ENCODE results near the gene SLC22A2. TPM values are rescaled to one million over a fixed set of nuclear protein-coding genes. Genes with fewer than 3 reads are reported as not detected.

The SLC22A2 gene
- total RNA-seq, 4 donors from 2014 or later = not detected

DNA sequence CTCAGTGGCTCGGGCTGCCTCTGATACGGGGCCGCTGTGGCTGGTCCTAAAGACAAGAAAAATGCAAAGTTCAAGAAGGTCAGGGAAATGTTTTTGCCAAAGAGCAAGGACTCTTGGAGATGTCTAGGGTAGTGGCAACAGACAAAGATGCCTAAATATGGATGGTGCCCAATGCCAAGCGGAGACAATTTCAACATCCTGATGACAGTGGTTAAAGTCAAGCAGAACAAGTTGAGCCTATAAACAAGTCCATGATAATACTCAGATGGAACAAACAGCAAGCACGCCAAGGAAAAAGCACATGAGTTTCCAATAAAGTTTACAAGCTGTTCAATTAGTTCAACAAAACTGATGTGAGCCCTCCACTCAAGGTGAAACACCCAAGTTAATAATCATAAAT, 85.9 kb downstream of the SLC22A2 start:
- H3K27me3 ChIP-seq = no peaks in the 10 kb centered on the region
- TF ChIP-seq, protein P1, sequence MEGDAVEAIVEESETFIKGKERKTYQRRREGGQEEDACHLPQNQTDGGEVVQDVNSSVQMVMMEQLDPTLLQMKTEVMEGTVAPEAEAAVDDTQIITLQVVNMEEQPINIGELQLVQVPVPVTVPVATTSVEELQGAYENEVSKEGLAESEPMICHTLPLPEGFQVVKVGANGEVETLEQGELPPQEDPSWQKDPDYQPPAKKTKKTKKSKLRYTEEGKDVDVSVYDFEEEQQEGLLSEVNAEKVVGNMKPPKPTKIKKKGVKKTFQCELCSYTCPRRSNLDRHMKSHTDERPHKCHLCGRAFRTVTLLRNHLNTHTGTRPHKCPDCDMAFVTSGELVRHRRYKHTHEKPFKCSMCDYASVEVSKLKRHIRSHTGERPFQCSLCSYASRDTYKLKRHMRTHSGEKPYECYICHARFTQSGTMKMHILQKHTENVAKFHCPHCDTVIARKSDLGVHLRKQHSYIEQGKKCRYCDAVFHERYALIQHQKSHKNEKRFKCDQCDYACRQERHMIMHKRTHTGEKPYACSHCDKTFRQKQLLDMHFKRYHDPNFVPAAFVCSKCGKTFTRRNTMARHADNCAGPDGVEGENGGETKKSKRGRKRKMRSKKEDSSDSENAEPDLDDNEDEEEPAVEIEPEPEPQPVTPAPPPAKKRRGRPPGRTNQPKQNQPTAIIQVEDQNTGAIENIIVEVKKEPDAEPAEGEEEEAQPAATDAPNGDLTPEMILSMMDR (IDR thresholded peaks at IDR 0.05) = no peak
- TF ChIP-seq POLR2A (IDR thresholded peaks at IDR 0.05) = no peak
- H3K36me3 ChIP-seq = no peaks in the 10 kb centered on the region
- intact Hi-C loops (cut with DNase I) = no loop called here
- H3K27ac ChIP-seq = no peak overlapping the region
- no peaks in the 10 kb centered on the region for H3K4me1 ChIP-seq
- no peak for DNase-seq
- no peak overlapping the region for H3K4me3 ChIP-seq
- WGBS, 2 donors = 86 to 90% methylated on average over 5 of the region's 5 CpGs
- H3K9me3 ChIP-seq = no peaks in the 10 kb centered on the region

DNA sequence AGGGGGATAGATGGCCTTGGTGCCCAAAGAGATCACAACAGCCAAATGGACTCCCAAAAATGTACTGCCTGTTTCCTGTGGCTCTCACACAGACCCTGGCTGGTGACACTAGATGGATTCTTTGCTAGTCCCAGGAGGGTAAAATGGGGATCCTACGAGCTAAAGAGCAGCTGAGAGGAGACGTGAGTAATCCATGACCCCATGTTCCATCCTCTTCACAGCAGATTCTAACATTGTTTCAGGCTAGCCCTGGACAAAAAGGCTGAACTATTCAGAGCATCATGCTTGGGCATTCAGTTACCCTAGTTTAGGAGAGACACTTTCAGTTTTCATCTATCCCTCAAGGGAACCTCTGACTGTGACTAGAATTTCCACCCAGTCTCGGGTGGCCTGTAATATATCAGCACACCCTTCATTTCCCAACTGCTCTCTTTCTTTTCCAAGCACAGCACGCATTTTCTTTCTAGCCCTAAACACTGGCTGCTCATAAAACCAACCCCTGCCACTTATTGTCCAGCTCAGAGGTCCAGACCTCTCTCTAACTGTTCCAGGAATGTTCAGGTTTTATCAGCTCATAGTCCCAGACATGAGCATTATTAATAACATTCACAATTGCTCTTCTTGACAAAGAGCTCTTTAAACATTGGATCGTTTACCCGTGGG, 88.5 kb downstream of the SLC22A2 start:
- TF ChIP-seq, protein P1 (IDR thresholded peaks at IDR 0.05) = no peak
- TF ChIP-seq POLR2A (IDR thresholded peaks at IDR 0.05) = no peak
- Histone ChIP-seq H3K4me1 (no peaks in the 10 kb centered on the region), H3K4me3 (no peak overlapping the region), H3K9me3 (no peaks in the 10 kb centered on the region), H3K27me3 (no peaks in the 10 kb centered on the region), H3K36me3 (no peaks in the 10 kb centered on the region), H3K27ac (no peak overlapping the region)
- intact Hi-C loops (cut with DNase I) = no loop called here
- WGBS, 2 donors = 49 to 65% methylated on average over 5 to 6 of the region's 6 CpGs
- no peak for DNase-seq

DNA sequence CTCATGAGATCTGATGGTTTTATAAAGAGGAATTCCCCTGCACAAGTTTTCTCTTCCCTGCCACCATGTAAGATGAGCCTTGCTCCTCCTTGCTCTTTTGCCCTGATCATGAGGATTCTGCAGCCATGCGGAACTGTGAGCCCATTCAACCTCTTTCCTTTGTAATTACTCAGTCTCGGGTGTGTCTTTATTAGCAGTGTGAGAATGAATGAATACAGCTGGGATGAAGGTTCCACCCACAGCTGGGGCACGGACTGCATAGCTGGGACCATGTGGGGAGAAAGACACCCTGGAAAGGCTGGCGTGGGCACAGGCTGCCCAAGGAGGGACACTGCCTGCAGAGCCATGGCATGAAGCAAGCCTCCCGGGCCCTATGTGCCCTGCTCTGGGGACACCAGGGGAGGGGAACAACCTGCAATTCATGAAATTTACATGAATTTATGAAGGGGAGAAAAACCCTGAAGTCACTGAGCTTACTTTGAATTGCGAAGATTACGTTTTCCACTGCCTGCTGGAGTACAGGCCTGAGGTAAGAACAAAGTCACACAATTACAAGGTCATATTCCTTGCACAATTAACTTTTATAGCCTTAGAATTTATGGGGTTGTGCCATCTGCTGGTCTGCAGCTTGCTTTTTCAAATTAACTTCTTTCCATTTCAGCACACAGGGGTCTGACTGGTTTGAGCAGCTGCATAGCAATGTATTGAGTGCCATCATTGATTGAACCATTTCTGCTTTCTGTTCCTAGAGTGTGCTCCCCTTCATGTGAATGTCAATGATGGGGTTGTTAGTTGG, 90.8 kb downstream of the SLC22A2 start:
- Histone ChIP-seq H3K9me3 (no peaks in the 10 kb centered on the region), H3K4me3 (no peak overlapping the region), H3K36me3 (no peaks in the 10 kb centered on the region), H3K27me3 (no peaks in the 10 kb centered on the region), H3K27ac (no peak overlapping the region), H3K4me1 (no peaks in the 10 kb centered on the region)
- intact Hi-C loops (cut with DNase I) = no loop called here
- 61 to 89% methylated on average over 3 to 6 of the region's 7 CpGs for WGBS, 2 donors
- TF ChIP-seq, protein P1 (IDR thresholded peaks at IDR 0.05) = no peak
- TF ChIP-seq POLR2A (IDR thresholded peaks at IDR 0.05) = no peak
- DNase-seq = no peak

Other genes starting within 250 kb of the SLC22A2 start
- gene SLC22A1, start 137.0 kb downstream of the SLC22A2 start, total RNA-seq = under 1 TPM in 3 of 4 donors, not detected in 1; 0.35 to 0.53 (median 0.38) TPM
- gene SLC22A3, start 89.6 kb upstream of the SLC22A2 start, total RNA-seq = 10 to 100 TPM in 3 of 4 donors, 1 to 10 TPM in 1; 5.5 to 14.2 (median 12.0) TPM